GM21723 (cell line): ENCODE results near the gene EEF2K.

ENCODE experiments used
- ATAC-seq: cut with Tn5 transposase; IDR thresholded peaks from one replicate; pipeline ENCODE4 v1.9.1; 2021; ENCODE audit warnings: mild to moderate bottlenecking, moderate library complexity; ENCODE audit not compliant: unreplicated experiment

The EEF2K gene

DNA sequence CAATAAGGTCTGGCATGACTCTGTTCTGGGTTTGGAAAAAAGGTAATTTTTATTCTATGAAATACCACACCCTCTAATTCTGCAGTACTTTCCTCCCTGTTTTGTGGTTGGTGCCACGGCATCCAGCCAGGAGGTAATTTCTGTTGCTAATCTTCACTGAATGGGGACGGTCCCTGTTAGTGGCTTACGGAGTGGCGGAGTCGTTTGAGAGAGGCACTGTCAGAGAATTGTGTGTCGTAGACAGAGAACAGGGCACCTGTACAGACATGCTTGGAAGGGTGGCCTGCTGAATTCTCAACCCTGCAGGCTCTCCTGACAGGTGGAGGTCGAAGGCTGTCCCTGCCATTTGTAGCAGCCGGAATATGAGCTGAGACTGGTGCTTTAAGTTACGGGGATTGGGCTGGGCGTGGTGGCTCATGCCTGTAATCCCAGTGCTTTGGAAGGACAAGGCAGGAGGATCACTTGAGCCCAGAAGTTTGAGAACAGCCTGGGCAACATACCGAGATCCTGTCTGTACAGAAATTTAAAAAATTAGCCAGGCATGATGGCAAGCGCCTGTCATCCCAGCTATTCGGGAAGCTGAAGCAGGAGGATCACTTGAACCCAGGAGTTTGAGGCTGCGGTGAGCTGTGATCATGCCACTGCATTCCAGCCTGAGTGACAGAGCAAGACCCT, 33.2 kb downstream of the EEF2K start:
- ATAC-seq, result no peak

DNA sequence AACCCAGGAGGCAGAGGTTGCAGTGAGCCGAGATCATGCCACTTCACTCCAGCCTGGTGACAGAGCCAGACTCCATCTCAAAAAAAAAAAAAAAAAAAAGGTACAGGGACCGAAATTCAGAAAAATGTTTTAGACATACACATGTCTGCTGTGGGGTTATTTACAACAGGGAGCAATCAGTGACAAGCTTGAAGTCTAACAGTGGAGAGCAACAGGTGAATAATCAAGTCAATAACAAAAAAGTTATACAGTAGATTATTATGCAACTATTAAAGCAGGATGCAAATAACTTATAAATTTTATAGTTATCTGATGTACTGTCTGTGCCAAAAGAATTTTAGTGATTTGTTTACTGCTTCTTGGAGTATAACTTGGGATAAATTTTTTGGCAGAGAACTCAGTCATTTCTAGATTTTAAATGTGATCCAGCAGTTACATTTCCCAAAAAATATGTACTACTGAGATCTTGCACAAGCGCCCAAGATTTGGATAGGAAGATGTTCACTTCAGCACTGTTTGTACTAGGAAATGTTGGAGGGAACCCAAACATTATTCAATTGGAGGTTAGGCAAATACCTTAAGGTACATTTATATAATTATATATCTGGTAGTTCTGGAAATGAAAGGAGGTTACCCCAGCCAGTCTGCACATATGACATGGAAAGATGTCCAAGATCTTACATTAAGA, 34.1 kb downstream of the EEF2K start:
- no peak for ATAC-seq

DNA sequence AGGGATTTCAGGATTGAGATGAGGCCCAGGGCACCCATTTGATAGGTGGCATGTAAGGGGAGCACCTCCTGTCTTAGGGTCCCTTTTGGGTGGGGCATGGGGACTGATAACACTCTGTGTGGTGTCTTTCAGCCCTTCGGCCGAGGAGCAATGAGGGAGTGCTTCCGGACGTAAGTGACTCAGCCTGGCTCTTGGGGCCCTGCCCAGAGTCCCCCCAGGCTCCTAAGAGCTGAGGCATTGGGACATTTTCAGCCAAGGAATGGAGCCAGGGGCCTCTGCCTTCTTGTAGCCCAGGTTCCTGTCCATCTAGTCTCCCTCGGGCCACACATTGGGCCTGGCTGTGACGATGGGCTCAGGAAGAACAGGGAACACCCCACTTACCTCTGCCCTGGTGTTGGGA, 44.4 kb downstream of the EEF2K start:
- ATAC-seq, result no peak

DNA sequence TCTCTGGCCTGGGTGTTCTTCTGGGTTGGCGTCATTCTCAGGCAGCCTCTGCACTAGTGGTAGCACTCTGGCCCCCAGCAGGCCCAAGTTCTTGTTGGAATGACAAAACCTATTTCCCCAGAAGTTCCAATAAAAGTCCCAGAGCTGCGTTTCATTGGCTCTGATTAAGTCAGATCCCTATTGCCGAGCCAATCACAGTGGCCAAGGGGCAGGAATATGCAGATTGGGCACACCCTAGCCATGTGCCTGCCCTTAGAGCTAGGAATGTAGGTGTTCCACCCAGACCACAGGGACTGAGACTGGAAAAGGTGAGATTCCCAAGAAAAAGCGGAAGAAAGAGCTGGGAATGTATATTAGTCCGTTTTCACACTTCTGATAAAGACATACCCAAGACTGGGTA, 46.2 kb downstream of the EEF2K start:
- ATAC-seq, result no peak

DNA sequence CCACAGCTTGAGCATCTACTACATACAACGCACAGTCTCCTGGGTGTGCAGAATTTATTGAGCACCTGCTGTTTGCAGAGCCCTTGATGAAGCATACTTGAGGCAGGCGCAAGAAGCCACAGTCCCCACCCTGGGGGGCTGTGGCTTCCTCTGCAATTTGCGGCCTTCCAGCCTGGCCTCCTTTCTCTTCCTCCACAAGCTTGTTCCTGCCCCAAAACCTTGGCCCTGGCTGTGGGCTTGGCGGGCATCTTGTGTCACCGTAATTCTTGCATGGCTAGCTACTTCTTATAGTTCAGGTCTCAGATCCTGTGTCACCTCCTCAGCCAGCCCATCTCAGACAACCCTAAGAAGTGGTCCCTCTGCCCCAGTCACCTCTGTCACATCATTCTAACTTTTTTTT, 47.2 kb downstream of the EEF2K start:
- no peak for ATAC-seq

DNA sequence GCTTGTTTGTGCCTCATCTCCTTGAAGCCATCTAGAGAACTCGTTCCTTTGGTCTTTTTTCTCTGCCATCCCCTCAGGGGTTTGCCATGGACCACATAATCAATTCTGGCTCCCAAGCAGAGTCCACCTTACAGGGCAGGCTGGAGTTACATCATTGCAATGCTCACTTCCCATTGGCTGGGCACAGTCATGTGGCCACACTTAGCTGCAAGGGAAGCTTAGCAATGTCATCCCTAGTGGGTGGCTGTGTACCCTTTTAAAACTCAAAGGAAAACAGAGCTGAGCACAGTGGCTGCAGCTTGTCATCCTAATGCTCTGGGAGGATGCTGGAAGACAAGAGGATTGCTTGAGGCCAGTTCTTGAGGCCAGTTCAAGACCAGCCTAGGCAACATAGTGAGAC, 49.3 kb downstream of the EEF2K start:
- no peak for ATAC-seq

DNA sequence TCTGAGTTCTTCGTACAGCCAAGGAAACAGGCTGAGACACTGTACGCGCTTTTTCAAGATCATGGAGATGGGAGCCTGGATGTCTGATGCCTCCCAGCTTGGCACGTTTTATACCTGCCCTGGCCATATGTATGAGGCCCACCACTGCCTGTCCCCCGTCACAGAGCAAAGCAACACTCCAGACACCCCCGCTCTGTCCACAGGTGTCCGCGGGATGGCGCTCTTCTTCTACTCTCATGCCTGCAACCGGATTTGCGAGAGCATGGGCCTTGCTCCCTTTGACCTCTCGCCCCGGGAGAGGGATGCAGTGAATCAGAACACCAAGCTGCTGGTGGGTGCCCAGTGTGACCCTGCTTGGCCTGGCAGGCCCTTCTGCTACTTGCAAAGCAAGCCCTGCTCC, 51.4 kb downstream of the EEF2K start:
- ATAC-seq, result no peak

DNA sequence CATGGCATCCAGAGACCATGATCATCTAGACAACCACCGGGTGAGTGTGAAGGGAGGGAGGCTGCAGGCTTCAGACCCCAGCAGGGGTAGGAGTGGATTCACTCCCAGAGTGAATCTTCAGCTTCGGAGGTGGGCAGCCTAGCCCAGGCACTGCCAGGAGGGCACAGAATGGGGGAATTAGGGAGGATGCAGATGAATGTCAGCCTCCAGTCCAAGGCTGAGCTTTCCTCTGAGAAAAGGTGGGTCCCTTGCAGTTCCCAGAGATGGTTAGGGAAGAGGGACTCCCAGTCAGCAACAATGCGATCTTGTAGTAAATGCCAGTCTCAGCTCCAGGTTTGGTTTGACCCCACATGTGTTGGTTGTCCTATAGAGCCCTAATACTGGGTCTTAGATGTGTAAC, 54.4 kb downstream of the EEF2K start:
- ATAC-seq, result no peak

DNA sequence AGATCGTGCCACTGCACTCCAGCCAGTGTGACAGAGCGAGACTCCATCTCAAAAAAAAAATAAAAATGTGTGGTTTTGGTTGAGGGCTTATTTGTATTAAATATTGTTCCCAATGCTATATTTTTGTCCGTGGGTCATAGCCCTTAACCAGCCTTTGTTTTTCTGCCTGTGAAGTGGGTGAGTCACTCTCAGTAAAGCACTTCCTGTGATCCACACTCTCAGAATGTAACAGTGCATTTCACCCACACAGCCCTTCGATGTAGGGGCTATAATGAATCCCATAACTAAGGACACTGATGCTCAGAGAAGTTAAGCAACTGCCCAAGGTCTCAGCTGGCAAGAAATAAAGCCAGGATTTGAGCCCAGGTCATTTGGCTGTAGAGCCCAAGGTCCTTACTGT, 56.4 kb downstream of the EEF2K start:
- no peak for ATAC-seq

DNA sequence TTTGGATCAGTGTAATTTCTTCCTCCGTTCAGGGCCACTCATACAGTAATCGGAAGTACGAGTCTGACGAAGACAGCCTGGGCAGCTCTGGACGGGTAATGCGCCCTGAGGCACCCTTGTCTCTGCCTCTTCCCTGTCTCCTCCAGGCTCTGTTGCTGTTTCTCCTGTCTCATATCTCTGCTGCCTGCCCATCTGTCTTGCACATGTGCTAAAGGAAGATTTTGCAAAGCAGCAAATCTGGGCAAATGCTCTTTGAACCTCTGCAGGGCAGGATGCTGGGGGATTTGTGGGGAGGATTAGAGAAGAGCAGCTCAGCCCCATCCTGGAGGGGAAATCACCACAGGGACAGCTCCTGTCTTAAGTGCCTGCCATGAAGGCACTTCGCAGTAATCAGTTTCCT, 58.7 kb downstream of the EEF2K start:
- no peak for ATAC-seq

DNA sequence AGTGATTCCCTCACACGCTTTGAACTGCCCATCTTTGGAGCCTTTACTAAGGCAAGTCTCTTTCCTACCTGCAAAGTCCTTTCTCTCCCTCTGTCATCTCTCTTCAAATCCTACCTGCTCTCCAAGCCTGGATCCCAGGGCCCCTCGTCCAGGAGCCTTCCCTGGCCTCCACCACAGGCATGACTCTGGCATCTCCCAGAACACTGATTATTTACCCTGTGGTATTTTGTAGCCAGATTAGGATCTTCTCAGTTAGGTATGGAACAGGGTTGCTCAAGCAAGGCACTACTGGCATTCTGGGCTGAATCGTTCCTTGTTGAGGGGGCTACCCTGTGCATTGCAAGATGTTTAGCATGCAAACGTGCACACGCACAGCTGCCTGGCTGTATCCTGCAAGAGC, 59.3 kb downstream of the EEF2K start:
- ATAC-seq, result no peak

DNA sequence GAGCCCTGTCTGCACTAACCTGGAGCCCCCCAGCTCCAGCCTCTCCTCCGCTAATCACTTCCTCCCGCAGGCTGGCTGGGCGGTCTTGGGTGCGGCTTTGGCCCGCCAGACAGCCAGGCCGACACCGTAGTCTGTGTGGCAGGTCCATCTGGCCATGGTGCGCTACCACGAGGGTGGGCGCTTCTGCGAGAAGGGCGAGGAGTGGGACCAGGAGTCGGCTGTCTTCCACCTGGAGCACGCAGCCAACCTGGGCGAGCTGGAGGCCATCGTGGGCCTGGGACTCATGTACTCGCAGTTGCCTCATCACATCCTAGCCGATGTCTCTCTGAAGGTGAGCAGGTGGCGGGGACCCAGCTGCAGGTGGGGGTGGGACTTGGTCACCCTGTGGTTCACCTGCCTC, 60.5 kb downstream of the EEF2K start:
- no peak for ATAC-seq

DNA sequence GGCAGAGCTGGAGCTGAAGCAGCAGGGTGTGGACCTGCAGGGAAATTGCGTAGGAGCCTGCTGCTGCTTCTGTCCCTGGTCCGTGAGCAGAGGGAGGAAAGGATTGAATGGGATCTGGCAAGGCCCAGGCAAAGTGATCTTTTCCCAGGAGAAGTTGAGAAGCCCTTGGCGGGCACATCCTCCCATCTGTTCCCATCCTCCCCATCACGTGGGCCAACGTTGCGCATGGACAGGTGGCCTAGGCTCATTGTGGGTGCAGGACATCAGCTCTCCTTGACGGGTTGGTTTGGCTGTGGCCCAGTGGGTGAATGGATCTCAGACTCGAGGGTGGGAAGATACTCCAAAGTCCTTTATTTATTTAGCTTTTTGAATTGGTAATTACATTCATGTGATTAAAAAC, 61.7 kb downstream of the EEF2K start:
- ATAC-seq, result no peak

DNA sequence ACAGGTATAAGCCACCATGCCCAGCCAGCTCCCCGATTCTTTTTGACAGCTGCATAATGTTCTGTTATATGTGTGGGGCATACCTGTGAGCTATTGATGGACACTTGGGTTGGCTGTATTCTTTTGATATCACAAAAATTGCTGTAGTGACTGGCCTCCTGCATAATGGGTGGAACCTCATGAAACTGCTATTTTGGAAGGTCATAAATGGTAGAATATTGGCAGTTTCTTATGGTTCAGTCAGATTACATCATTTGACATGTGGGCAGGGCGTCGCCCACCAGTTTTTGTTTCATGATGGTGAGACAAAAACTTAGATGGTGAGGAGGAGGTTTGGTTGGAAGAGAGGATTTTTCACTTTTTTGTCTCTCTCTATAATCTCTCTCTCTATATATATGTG, 64.4 kb downstream of the EEF2K start:
- no peak for ATAC-seq

DNA sequence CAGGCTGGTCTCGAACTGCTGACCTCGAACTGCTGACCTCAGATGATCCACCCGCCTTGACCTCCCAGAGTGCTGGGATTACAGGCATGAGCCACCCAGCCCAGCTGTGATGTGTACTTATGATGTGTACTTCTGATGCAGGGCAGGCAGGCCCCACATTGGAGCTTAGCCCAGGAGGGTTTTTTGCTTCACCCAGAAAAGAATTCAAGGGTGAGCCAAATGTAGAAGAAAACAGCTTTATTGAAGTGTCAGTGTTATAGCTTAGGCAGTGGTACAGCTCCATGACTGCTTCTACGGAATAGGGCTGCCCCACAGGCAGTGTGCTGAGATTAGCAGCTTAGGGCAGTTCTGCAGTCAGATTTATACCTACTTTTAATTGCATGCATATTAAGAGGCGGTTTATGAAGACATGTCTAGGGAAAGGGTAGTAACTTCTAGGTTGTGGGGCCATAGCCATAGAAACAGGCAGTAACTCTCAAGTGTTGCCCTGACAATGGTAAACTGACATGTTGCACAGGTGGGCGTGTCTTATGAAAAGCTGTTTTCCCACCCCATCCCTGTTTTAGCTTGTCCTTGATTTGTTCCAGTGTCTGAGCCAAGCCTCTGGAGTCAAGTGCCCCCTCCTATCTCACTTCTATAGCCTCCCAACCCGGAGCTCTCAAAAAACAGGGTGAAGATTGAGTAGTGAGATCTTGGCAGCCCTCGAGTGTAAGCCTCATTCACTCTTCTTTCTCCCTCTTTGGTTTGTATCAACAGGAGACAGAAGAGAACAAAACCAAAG, 67.0 kb downstream of the EEF2K start:
- no peak for ATAC-seq

DNA sequence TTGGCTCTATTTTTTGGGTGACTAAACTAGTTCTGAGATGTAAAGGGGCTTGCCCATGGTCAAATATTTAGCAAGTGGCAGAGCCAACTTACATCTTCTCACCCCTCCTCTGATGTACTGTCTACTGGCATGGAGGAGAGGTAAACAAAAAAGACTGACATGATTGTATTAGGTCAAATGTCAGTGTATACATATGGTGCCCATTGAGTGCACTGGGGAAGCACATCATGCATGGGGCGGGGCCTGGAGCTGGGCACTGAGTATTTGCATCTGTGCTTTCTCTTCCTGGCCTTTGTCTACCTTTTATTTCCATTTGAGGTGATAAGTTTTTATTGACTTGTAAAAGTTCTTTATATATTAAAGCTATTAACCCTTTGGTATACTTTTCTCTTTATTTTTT, 68.8 kb downstream of the EEF2K start:
- no peak for ATAC-seq

DNA sequence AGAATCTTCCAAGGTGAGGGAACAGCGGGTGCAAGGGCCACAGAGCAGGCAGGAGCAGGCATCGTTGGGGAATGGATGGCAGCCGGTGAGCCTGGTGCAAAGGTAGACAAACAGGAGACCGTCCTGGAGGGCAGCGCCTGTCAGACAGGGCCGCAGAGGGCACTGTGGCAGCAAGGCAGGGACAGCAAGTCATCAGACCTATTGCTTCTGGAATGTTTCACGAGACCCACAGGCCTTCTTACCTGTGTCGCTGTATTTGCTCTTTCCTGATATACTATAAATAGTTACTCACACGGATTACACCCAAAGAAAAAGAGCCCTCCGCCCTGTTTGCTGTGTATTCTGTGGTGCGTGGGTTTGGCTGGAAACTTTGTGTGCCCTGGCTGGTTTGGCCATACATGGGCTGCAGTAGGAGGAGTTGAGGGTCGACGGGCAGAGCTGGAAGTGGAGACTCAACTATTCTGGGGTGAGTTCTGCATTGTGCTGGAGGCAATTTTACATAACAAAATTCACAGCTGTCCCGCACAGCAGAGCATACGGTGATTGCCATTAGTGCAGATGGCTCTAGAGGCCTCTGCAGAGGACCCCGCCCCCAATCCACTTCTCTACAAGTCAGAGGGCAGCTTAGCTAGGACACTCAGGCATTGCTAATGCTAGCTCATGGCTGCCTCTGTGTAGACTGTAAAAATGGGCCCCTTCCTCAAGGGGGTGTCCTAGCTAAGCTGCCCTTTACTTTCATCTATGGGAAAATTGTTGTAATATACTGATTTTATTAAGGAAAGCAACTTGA, 72.6 kb downstream of the EEF2K start:
- no peak for ATAC-seq

DNA sequence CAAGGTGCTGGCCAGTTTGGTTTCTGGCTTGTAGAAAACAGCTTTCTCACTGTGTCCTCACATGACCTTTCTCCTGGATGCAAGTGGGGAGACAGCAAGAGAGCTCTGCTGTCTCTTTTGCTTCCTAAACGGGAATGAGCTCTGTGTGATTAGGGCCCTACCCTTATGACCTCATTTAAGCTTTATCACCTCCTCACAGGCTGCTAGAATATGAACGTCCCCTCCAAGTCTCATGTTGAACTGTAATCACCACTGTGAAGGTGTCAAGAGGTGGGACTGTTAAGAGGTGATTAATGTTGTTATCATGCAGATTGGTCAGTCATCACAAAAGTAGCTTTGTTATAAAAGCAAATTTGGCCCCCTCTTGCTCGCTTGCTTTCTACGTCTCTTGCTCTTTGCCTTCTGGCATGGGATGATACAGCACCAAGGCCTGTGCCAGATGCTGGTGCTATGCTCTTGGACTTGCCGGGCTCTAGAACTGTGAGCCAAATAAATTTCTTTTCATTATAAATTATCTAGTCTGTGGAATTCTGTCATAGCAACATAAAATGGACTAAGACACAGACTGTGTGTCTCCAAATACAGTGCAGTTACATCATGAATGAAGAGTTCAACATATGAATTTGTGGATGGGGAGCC, 76.3 kb downstream of the EEF2K start:
- ATAC-seq, result no peak

DNA sequence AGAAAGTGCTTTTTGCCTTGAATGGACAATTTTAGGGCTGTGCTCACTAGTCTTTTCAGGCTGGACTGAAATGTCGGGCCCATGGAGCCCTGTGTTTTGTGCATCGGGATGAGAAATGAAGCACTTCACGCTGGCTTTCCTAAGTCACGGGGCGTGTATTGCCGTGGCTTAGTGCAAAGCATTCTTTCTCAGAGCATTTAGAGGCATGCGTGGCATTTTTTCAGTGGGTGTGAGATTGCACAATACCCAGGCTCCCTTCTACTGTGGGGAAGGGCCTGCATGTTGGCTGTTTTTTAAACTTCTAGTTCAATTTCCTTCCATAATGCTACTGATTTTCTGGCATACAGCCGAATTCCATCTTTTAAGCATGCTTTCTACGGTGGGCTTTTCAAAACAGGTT, 78.6 kb downstream of the EEF2K start:
- ATAC-seq, result no peak

DNA sequence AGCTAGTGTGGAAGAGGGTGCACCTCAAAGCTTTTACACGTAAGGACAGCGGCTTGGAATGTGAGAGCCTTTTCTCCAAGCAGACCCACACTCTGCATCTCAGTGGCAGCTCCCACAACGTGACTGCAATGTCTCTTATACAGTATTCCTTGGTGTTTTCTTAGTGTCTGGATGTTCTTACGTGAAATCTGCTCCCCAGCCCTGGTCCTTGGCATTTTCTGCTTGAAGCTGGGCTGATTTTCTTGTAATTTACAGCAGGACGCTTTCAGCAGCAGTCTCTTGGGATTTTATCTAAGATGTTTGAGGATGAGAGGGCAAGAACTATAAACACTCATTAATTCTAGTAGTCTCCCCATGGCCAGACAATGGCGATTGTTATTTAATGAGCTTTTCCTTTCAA, 79.0 kb downstream of the EEF2K start:
- ATAC-seq, result no peak

DNA sequence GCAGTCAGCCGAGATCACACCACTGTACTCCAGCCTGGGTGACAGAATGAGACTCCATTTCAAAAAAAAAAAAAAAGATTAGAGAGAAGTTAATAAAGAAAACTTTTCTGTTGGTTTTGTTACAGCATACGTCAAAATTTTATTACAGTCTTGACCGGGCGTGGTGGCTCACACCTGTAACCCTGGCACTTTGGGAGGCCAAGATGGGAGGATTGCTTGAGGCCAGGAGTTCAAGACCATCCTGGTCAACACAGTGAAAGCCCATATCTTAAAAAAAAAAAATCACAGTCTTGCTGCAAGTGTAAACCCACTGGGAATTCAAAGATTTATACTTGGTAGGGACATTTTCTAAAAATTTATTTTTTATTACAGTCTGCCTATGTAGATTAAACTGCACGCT, 84.9 kb downstream of the EEF2K start:
- ATAC-seq, result no peak
